ENCODE measurements around the gene SLC10A2.
"Not testable (repeated sequence)": the region's sequence is repeated elsewhere in the genome, so short reads cannot be mapped to it uniquely, and the experiment has no call there.

The SLC10A2 gene

DNA sequence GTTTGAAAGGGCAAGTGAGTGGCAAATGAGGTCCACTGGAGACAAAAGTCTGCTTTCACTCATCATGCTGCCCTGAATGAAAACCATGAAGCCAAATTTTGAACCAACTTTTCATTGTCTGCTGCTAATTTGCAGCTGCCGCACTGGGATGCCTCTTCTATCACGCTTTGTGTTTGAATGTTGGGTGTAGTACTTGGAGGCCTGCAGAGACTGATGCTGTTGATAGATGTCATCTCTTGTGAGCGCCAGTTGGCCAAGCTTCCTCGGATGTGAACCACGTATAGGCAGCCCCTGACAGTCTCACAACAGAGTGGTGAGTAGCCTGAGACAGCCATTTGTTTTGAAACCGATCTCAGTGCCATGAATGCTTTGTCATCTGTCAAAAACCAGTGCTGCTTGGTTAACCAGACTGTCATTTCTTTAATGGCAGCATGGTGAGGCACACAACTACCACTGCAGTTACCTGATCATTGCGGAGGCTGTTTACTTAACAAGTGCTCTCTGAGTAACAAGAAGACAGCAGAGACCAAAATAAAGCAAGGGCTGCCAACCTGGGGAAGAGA is 31.2 kb upstream of the SLC10A2 start:
- no peak overlapping the region for H3K4me3 ChIP-seq (ENCODE audit: insufficient read depth, low read depth, low read length)
- H3K27ac ChIP-seq (ENCODE audit: insufficient read depth, low read depth, low read length, poor library complexity, severe bottlenecking) = no peak overlapping the region
- no peaks in the 10 kb centered on the region for H3K27me3 ChIP-seq (ENCODE audit: control insufficient read depth, insufficient read depth, low read length, poor library complexity, severe bottlenecking)
- 92 to 94% methylated on average over 7 of the region's 7 CpGs for WGBS, 2 experiments
- no peaks in the 10 kb centered on the region for H3K36me3 ChIP-seq (ENCODE audit: control insufficient read depth, insufficient read depth, low read length)
- no peaks in the 10 kb centered on the region for H3K4me1 ChIP-seq (ENCODE audit: control insufficient read depth, insufficient read depth, low read length)
- peaks cover 2% of the 10 kb centered on the region for H3K9me3 ChIP-seq (ENCODE audit: control insufficient read depth, low read length)

DNA sequence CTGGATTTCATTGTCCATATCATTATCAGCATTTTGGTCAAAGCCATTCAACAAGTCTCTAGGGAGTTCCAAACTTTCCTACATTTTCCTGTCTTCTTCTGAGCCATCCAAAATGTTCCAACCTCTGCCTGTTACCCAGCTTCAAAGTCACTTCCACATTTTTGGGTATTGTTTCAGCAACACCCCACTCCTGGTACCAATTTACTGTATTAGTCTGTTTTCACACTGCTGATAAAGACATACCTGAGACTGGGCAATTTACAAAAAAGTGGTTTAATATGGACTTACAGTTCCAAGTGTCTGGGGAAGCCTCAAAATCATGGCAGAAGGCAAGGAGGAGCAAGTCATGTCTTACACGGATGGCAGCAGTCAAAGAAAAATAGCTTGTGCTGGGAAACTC is 27.4 kb upstream of the SLC10A2 start:
- 91 to 97% methylated on average over 1 of the region's 1 CpG for WGBS, 2 experiments
- not testable (repeated sequence) for H3K36me3 ChIP-seq (ENCODE audit: control insufficient read depth, insufficient read depth, low read length)

DNA sequence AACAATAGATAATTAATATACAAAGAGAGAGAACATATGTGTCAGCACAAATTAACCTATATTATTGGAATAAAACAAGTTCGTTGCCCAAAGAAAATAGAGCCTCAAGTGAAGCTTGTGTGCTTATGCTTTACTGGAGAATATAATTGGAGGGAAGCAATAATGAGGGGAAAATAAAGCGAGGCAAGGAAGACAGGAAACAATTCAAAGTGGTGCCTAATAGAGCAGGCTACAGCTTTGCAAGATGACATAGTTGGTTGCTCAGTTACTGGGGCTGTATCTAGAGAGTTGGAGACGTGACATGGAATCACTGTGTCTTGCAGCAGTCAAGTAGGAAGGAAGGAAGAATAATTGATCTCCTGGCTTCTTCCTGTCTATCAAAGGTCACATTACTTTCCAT is 21.1 kb upstream of the SLC10A2 start:
- H3K27ac ChIP-seq (ENCODE audit: insufficient read depth, low read depth, low read length, poor library complexity, severe bottlenecking) = no peak overlapping the region
- no peaks in the 10 kb centered on the region for H3K27me3 ChIP-seq (ENCODE audit: control insufficient read depth, insufficient read depth, low read length, poor library complexity, severe bottlenecking)
- no peaks in the 10 kb centered on the region for H3K9me3 ChIP-seq (ENCODE audit: control insufficient read depth, low read length)
- no peaks in the 10 kb centered on the region for H3K4me1 ChIP-seq (ENCODE audit: control insufficient read depth, insufficient read depth, low read length)
- H3K4me3 ChIP-seq (ENCODE audit: insufficient read depth, low read depth, low read length) = no peak overlapping the region
- WGBS, 2 experiments = 90 to 92% methylated on average over 3 of the region's 3 CpGs
- H3K36me3 ChIP-seq (ENCODE audit: control insufficient read depth, insufficient read depth, low read length) = no peaks in the 10 kb centered on the region

More for the DNA sequence above, 27.4 kb upstream of the SLC10A2 start:
- H3K9me3 ChIP-seq (ENCODE audit: control insufficient read depth, low read length); H3K4me3 ChIP-seq (ENCODE audit: insufficient read depth, low read depth, low read length); H3K4me1 ChIP-seq (ENCODE audit: control insufficient read depth, insufficient read depth, low read length); H3K27me3 ChIP-seq (ENCODE audit: control insufficient read depth, insufficient read depth, low read length, poor library complexity, severe bottlenecking); H3K27ac ChIP-seq (ENCODE audit: insufficient read depth, low read depth, low read length, poor library complexity, severe bottlenecking): not testable (repeated sequence)

DNA sequence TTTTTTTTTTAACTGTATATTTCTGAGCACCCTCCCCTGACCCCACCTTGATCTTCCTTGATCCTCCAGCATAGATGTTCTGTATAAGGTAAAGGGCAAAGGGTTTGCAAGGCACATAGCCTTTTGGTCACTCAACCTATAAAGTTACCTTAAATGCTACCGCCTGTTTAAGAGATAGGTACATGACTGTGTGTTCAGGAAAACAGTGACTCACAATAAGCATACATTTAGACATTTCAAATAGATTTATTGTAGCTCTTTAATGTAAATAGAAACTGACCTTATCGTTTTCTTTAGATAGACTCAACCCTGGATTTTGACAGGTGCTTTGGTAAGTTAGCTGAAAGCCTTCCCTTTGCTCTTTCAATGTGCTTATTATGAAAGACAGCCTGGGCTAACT is 15.2 kb upstream of the SLC10A2 start:
- no peak overlapping the region for H3K27ac ChIP-seq (ENCODE audit: insufficient read depth, low read depth, low read length, poor library complexity, severe bottlenecking)
- 87 to 93% methylated on average over 1 to 2 of the region's 2 CpGs for WGBS, 2 experiments
- H3K27me3 ChIP-seq (ENCODE audit: control insufficient read depth, insufficient read depth, low read length, poor library complexity, severe bottlenecking) = no peaks in the 10 kb centered on the region
- H3K9me3 ChIP-seq (ENCODE audit: control insufficient read depth, low read length) = no peaks in the 10 kb centered on the region
- H3K36me3 ChIP-seq (ENCODE audit: control insufficient read depth, insufficient read depth, low read length) = no peaks in the 10 kb centered on the region
- no peak overlapping the region for H3K4me3 ChIP-seq (ENCODE audit: insufficient read depth, low read depth, low read length)
- H3K4me1 ChIP-seq (ENCODE audit: control insufficient read depth, insufficient read depth, low read length) = no peaks in the 10 kb centered on the region

DNA sequence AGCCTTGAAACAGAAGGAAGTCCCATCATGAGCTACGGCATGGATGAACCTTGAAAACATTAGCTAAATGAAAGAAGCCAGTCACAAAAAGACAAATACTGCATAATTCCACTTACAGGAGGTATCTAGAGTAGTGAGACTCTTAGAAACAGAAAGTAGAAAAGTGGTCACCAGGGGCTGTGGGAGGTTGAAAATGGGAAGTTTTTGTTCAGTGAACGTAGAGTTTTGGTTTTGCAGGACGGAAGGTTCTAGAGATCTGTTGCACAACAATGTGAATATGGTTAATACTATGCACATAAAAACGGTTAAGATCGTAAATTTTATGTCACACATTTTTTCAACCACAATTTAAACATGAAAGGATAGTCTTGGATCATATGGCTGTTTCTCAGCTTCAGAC is 11.9 kb upstream of the SLC10A2 start:
- 92 to 93% methylated on average over 5 of the region's 5 CpGs for WGBS, 2 experiments
- H3K9me3 ChIP-seq (ENCODE audit: control insufficient read depth, low read length) = no peaks in the 10 kb centered on the region
- H3K36me3 ChIP-seq (ENCODE audit: control insufficient read depth, insufficient read depth, low read length) = no peaks in the 10 kb centered on the region
- H3K27me3 ChIP-seq (ENCODE audit: control insufficient read depth, insufficient read depth, low read length, poor library complexity, severe bottlenecking) = no peaks in the 10 kb centered on the region
- H3K27ac ChIP-seq (ENCODE audit: insufficient read depth, low read depth, low read length, poor library complexity, severe bottlenecking) = no peak overlapping the region
- H3K4me1 ChIP-seq (ENCODE audit: control insufficient read depth, insufficient read depth, low read length) = no peaks in the 10 kb centered on the region
- H3K4me3 ChIP-seq (ENCODE audit: insufficient read depth, low read depth, low read length) = no peak overlapping the region

DNA sequence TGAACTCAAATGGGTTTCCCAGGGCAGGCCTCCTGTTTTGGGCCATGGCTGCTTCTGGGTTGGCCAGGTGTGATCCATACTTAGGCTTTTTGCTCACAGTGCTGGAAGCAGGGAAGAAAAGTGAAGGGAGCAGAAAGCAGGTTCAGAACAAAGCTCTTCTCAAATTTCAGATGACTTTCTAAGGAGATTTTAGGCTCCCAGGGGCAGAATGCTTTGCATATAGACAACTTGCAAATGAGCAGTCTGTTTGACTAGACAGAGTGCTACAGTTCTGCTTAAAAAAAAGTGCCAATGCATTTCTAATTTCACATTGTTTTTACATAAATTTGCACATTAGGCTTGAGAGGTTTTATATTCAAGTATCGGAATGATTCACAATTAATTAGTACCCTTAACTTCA is 2.6 kb upstream of the SLC10A2 start:
- no peaks in the 10 kb centered on the region for H3K36me3 ChIP-seq (ENCODE audit: control insufficient read depth, insufficient read depth, low read length)
- peaks cover 19% of the 10 kb centered on the region for H3K4me1 ChIP-seq (ENCODE audit: control insufficient read depth, insufficient read depth, low read length)
- H3K4me3 ChIP-seq (ENCODE audit: insufficient read depth, low read depth, low read length) = no peak overlapping the region
- 71 to 100% methylated on average over 1 of the region's 1 CpG for WGBS, 2 experiments
- H3K9me3 ChIP-seq (ENCODE audit: control insufficient read depth, low read length) = no peaks in the 10 kb centered on the region
- no peak overlapping the region for H3K27ac ChIP-seq (ENCODE audit: insufficient read depth, low read depth, low read length, poor library complexity, severe bottlenecking)
- H3K27me3 ChIP-seq (ENCODE audit: control insufficient read depth, insufficient read depth, low read length, poor library complexity, severe bottlenecking) = no peaks in the 10 kb centered on the region

DNA sequence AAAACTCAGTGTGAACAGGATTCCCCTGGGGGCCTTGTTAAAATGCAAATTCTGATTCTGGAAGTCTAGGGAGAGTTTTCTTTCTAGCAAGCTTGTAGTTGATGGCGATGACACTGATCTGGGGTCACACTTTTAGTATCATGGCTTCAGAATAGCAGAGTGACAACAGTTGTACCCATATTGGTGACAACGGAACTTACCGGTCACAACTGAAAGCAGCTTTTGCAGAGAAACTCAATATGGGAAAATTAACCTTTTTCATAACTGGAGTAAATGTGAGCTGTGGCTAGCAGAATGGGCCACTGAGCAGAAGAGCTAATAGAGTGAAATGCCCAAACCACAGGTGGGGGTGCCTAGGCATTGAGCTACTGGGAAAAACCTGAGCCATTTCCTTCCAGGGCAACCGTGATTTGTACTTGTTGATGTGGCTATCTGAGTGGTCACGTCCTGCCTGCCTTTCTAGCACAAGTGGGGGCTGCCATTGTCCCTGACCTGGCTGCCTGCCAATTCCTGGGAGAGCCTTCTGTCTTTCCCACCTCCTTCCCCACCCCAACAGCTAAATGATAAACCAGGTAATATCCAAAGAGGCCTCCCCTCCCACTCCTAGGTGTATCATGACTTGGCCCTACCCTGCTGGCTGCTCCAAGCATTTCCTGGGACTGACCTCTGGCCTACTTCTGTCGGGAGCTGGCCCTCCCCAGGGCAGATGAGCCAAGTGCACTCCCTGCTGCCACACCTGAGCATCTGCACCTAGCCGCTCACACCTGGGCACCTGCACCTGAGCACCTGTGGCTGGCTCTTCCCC is 1.7 kb upstream of the SLC10A2 start:
- H3K4me1 ChIP-seq (ENCODE audit: control insufficient read depth, insufficient read depth, low read length) = peaks cover 19% of the 10 kb centered on the region
- no peaks in the 10 kb centered on the region for H3K9me3 ChIP-seq (ENCODE audit: control insufficient read depth, low read length)
- H3K27me3 ChIP-seq (ENCODE audit: control insufficient read depth, insufficient read depth, low read length, poor library complexity, severe bottlenecking) = no peaks in the 10 kb centered on the region
- 74 to 81% methylated on average over 7 of the region's 7 CpGs for WGBS, 2 experiments
- H3K36me3 ChIP-seq (ENCODE audit: control insufficient read depth, insufficient read depth, low read length) = no peaks in the 10 kb centered on the region
- H3K27ac ChIP-seq (ENCODE audit: insufficient read depth, low read depth, low read length, poor library complexity, severe bottlenecking) = no peak overlapping the region
- no peak overlapping the region for H3K4me3 ChIP-seq (ENCODE audit: insufficient read depth, low read depth, low read length)

DNA sequence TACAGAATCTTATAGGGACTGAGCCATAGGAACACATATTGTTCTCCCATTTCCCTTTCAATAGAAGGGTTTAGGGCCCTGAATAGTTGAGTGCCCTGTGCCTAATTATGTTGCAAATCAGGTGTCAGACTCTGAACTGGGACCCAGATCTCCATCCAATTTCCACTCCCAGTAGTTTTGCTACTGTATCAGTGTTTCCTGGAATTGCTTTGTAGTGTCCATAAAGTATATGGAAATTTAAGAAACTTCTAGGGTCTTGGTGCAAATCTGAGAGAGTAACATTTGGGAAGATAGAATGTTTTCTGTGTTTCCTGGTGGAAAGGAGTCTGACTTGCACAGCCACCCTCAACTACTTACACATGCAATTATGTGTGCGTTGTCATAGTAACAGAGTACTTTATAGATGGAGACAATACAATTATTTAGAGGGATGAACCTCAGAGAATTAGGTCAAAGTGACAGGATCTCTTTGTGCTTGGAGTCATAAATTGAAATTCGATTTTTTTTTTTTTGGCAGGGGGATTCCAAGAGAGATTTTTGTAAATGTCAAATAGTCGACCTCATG is 646 bp upstream of the SLC10A2 start:
- Histone ChIP-seq H3K36me3 (ENCODE audit: control insufficient read depth, insufficient read depth, low read length) (no peaks in the 10 kb centered on the region), H3K4me1 (ENCODE audit: control insufficient read depth, insufficient read depth, low read length) (peaks cover 19% of the 10 kb centered on the region), H3K27me3 (ENCODE audit: control insufficient read depth, insufficient read depth, low read length, poor library complexity, severe bottlenecking) (no peaks in the 10 kb centered on the region), H3K4me3 (ENCODE audit: insufficient read depth, low read depth, low read length) (no peak overlapping the region), H3K27ac (ENCODE audit: insufficient read depth, low read depth, low read length, poor library complexity, severe bottlenecking) (no peak overlapping the region), H3K9me3 (ENCODE audit: control insufficient read depth, low read length) (no peaks in the 10 kb centered on the region)
- WGBS, 2 experiments = 71 to 78% methylated on average over 2 to 3 of the region's 3 CpGs

DNA sequence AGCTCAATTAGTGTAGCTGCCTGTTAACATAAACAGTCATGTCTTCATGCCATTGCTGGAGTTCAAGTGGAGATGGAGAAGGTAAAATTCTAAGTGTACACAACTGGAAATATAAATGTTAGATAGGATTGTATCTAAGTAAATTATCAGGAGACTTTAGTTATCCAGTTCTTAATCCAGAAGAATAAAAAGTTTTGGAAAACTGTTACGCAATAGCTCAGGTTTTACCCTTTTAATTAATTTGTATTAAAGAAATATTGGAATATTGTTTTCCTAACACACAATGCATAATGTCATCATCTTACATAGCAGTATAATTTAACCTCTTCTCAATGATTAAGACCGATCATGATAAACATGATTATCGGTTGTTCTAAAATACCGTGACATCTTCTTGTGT is 2.8 kb downstream of the SLC10A2 start:
- Histone ChIP-seq H3K27ac (ENCODE audit: insufficient read depth, low read depth, low read length, poor library complexity, severe bottlenecking) (no peak overlapping the region), H3K27me3 (ENCODE audit: control insufficient read depth, insufficient read depth, low read length, poor library complexity, severe bottlenecking) (no peaks in the 10 kb centered on the region), H3K4me1 (ENCODE audit: control insufficient read depth, insufficient read depth, low read length) (peaks cover 14% of the 10 kb centered on the region), H3K36me3 (ENCODE audit: control insufficient read depth, insufficient read depth, low read length) (no peaks in the 10 kb centered on the region), H3K9me3 (ENCODE audit: control insufficient read depth, low read length) (no peaks in the 10 kb centered on the region), H3K4me3 (ENCODE audit: insufficient read depth, low read depth, low read length) (no peak overlapping the region)
- WGBS, 2 experiments = 96 to 97% methylated on average over 3 of the region's 4 CpGs

DNA sequence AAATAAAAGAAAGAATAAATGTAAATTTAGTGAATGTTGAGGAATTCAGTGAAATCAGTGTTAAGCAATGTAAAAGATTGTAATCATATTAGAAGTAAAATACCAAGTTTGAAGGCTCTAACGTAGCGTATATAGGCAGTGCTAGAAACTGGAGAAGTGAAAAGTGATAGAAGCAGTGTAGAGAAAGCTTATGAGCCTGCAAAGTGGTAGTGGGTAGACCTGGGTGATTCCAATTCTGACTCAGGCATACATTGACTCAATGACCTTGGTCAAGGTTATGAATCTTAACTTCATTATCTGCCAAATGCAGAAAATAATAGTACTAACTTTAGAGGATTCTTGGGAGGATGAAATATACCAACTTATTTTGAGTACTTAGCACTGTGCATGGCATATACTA is 4.1 kb downstream of the SLC10A2 start:
- H3K27me3 ChIP-seq (ENCODE audit: control insufficient read depth, insufficient read depth, low read length, poor library complexity, severe bottlenecking) = no peaks in the 10 kb centered on the region
- no peaks in the 10 kb centered on the region for H3K9me3 ChIP-seq (ENCODE audit: control insufficient read depth, low read length)
- 96 to 98% methylated on average over 2 of the region's 2 CpGs for WGBS, 2 experiments
- H3K4me3 ChIP-seq (ENCODE audit: insufficient read depth, low read depth, low read length) = no peak overlapping the region
- peaks cover 6% of the 10 kb centered on the region for H3K4me1 ChIP-seq (ENCODE audit: control insufficient read depth, insufficient read depth, low read length)
- no peaks in the 10 kb centered on the region for H3K36me3 ChIP-seq (ENCODE audit: control insufficient read depth, insufficient read depth, low read length)
- no peak overlapping the region for H3K27ac ChIP-seq (ENCODE audit: insufficient read depth, low read depth, low read length, poor library complexity, severe bottlenecking)

All from ectodermal cell (in vitro differentiated cells).